Large intestine (tissue), 12 donors: ENCODE measurements around the gene SHISA3. TPM values are rescaled to one million over a fixed set of nuclear protein-coding genes. Genes with fewer than 3 reads are reported as not detected.
A peak's percentile ranks its signal among the peaks of the same experiment; 100 is the strongest.

Source experiments
- DNase-seq, 2 donors: peaks; one replicate each; pipeline versions ENCODE4 v3.0.0 to v3.0.0-alpha.2; 2013
- H3K27ac ChIP-seq: one replicate; pipeline ENCODE4 v1.5.1; 2013; ENCODE audit warnings: low read length
- H3K27me3 ChIP-seq: 2 replicates; pipeline ENCODE4 v1.6.1; 2013; ENCODE audit warnings: low read length; ENCODE audit not compliant: control insufficient read depth, insufficient read depth
- H3K36me3 ChIP-seq: 2 replicates; pipeline ENCODE4 v1.6.1; 2013; ENCODE audit warnings: low read length; ENCODE audit not compliant: control insufficient read depth, insufficient read depth
- H3K4me1 ChIP-seq: one replicate; pipeline ENCODE4 v1.6.1; 2013; ENCODE audit warnings: low read length; ENCODE audit not compliant: control insufficient read depth, insufficient read depth
- H3K4me3 ChIP-seq: one replicate; pipeline ENCODE4 v1.5.1; 2013; ENCODE audit warnings: low read length
- H3K9me3 ChIP-seq: one replicate; pipeline ENCODE4 v1.6.1; 2013; ENCODE audit warnings: mild to moderate bottlenecking, low read depth, low read length, moderate library complexity; ENCODE audit not compliant: control insufficient read depth
- WGBS: methylation state at CpG from one replicate; pipeline ENCODE4 v1.1.5; 2013; ENCODE audit warnings: low lambda C conversion rate; ENCODE audit not compliant: insufficient coverage; 5-methylcytosine and 5-hydroxymethylcytosine counted together
- long read RNA-seq, 11 donors: transcript quantifications; one replicate each; lab custom pipeline, GENCODE V29; 2026
- polyA plus RNA-seq: library from polyadenylated mRNA; unstranded; fragments of 120-200 nt; gene quantifications from one replicate; pipeline ENCODE4 v1.2.1, GENCODE V29; 2013

SHISA3 gene
- 13.2 TPM for polyA plus RNA-seq
- long read RNA-seq, donor 1, transcript SHISA3-201 (2 exons, 1,971 nt) = major isoform, 6 of 6 reads
- long read RNA-seq, donor 1, partial matches to known transcripts = 0 of 6 reads
- long read RNA-seq, donor 1, other reads (novel, unspliced or antisense) = 0 of 6 reads
- long read RNA-seq, donor 2, transcript SHISA3-201 (2 exons, 1,971 nt) = major isoform, 17 of 26 reads
- long read RNA-seq, donor 2, partial matches to known transcripts = 9 of 26 reads
- long read RNA-seq, donor 2, other reads (novel, unspliced or antisense) = 0 of 26 reads
- long read RNA-seq, donor 3, transcript SHISA3-201 (2 exons, 1,971 nt) = major isoform, 22 of 30 reads
- long read RNA-seq, donor 3, partial matches to known transcripts = 8 of 30 reads
- long read RNA-seq, donor 3, other reads (novel, unspliced or antisense) = 0 of 30 reads
- long read RNA-seq, donor 4, partial matches to known transcripts = 0 of 4 reads
- long read RNA-seq, donor 4, other reads (novel, unspliced or antisense) = 0 of 4 reads
- long read RNA-seq, donor 5, transcript SHISA3-201 (2 exons, 1,971 nt) = major isoform, 7 of 7 reads
- long read RNA-seq, donor 5, partial matches to known transcripts = 0 of 7 reads
- long read RNA-seq, donor 5, other reads (novel, unspliced or antisense) = 0 of 7 reads
- long read RNA-seq, donor 6, transcript SHISA3-201 (2 exons, 1,971 nt) = major isoform, 13 of 13 reads
- long read RNA-seq, donor 6, partial matches to known transcripts = 0 of 13 reads
- long read RNA-seq, donor 6, other reads (novel, unspliced or antisense) = 0 of 13 reads
- long read RNA-seq, donor 7, transcript SHISA3-201 (2 exons, 1,971 nt) = major isoform, 7 of 7 reads
- long read RNA-seq, donor 7, partial matches to known transcripts = 0 of 7 reads
- long read RNA-seq, donor 7, other reads (novel, unspliced or antisense) = 0 of 7 reads
- long read RNA-seq, donor 8, transcript SHISA3-201 (2 exons, 1,971 nt) = major isoform, 18 of 18 reads
- long read RNA-seq, donor 8, partial matches to known transcripts = 0 of 18 reads
- long read RNA-seq, donor 8, other reads (novel, unspliced or antisense) = 0 of 18 reads
- long read RNA-seq, donor 9, transcript SHISA3-201 (2 exons, 1,971 nt) = major isoform, 8 of 8 reads
- long read RNA-seq, donor 9, partial matches to known transcripts = 0 of 8 reads
- long read RNA-seq, donor 9, other reads (novel, unspliced or antisense) = 0 of 8 reads
- long read RNA-seq, donor 10, transcript SHISA3-201 (2 exons, 1,971 nt) = major isoform, 15 of 15 reads
- long read RNA-seq, donor 10, partial matches to known transcripts = 0 of 15 reads
- long read RNA-seq, donor 10, other reads (novel, unspliced or antisense) = 0 of 15 reads
- long read RNA-seq, donor 11, transcript SHISA3-201 (2 exons, 1,971 nt) = major isoform, 15 of 15 reads
- long read RNA-seq, donor 11, partial matches to known transcripts = 0 of 15 reads
- long read RNA-seq, donor 11, other reads (novel, unspliced or antisense) = 0 of 15 reads

DNA sequence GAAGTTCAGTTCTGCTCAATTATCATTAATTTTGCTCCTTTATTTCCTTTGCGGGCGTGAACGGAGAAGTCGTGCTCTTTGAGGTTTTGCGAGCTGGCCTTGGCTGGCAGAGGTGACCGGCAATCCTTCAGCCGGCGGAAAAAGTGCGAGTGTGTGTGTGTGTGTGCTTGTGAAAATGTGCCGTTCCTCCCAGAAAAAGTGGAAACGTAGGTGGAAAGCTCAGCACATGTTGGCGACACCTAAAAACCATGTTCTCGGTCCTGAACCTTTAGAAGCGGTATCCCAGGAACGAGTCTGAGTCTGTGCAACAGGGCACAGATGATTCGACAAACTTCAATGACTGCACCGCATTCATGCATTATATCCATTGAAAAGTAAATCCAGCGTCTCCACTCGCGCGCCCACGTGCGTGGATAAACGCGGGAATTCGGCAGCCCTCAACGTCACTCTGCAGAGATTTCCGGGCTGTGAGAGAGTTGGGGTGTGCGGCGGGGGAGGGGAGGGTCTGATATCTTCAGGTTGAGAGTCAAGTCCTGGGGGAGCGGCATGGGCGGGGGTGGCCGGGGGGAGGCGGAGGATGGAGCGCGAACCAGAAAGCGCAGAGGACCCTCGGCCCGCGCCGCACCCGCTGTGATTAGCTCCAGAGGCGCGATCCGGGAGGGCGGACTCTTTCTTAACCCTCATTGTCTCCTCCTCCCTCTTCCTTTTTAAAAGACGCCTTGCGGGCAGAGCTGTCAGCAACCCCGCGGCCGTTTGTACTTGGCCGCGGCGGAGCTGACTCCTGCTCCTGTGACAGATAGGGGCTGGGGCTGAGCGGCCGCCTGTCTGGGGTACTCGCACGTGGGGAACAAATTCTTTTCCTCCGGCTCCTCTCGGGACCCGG lies at the start of gene SHISA3:
Gene SHISA3 (plus strand): TSS at position 737 of the 883 bp plus-strand sequence. CDS start 569 bp downstream, outside the sequence.
- no CpG with 5 or more reads among the region's 61 CpGs for WGBS
- no peaks in the 10 kb centered on the region for H3K36me3 ChIP-seq
- peak in 1 of 2 donors; percentile 56 for DNase-seq
- H3K4me1 ChIP-seq = peaks cover 19% of the 10 kb centered on the region
- peaks cover 6% of the 10 kb centered on the region for H3K9me3 ChIP-seq
- peak within 1 kb of the TSS; percentile 43 for H3K4me3 ChIP-seq
- peaks cover 69% of the 10 kb centered on the region for H3K27me3 ChIP-seq
- peak within 1 kb of the TSS; percentile 45 for H3K27ac ChIP-seq

DNA sequence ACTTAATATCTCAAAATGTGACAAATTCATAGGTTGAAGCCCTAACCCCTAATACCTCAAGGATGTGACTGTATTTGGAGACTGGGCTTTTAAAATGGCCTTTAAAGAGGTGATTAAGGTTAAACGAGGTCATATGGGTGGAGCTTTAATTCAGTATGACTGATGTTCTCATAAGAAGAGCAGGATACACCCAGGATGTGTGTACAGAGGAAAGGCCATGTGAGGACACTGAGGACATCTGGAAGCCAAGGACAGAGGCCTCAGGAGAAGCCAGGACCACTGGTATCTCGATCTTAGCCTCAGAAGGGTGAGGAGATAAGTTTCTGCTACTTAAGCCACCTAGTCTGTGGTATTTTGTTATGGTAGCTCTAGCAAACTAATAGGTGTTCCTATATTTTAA lies 49.0 kb upstream of the SHISA3 start:
- no peaks in the 10 kb centered on the region for H3K4me1 ChIP-seq
- H3K4me3 ChIP-seq = no peak overlapping the region
- DNase-seq = no peak
- no peaks in the 10 kb centered on the region for H3K36me3 ChIP-seq
- H3K27ac ChIP-seq = no peak overlapping the region
- no peaks in the 10 kb centered on the region for H3K27me3 ChIP-seq
- peaks cover 2% of the 10 kb centered on the region for H3K9me3 ChIP-seq
- WGBS = no CpG with 5 or more reads among the region's 2 CpGs

DNA sequence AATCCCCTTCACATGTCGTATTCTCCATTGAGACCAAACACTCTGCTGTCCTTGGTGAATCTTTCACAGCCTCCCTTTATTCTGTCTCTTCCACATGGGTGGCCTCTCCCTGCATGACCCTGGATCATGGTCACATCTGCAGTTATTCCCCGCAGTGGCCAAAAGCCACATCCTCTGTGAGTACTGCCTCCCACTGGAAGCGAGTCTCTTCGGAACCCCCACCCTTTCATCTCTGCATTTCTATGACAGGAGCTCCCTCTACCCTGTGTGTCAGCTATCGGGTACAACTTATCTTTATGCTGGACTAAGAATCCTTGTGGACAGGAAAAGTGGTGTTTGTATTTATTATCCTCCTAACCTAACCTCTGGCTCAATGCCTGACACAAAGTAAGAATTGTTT lies 48.6 kb upstream of the SHISA3 start:
- no peak overlapping the region for H3K27ac ChIP-seq
- no peaks in the 10 kb centered on the region for H3K27me3 ChIP-seq
- no peaks in the 10 kb centered on the region for H3K4me1 ChIP-seq
- H3K4me3 ChIP-seq = no peak overlapping the region
- WGBS = 85% methylated on average over 5 of the region's 5 CpGs
- H3K36me3 ChIP-seq = no peaks in the 10 kb centered on the region
- no peak for DNase-seq
- peaks cover 2% of the 10 kb centered on the region for H3K9me3 ChIP-seq

DNA sequence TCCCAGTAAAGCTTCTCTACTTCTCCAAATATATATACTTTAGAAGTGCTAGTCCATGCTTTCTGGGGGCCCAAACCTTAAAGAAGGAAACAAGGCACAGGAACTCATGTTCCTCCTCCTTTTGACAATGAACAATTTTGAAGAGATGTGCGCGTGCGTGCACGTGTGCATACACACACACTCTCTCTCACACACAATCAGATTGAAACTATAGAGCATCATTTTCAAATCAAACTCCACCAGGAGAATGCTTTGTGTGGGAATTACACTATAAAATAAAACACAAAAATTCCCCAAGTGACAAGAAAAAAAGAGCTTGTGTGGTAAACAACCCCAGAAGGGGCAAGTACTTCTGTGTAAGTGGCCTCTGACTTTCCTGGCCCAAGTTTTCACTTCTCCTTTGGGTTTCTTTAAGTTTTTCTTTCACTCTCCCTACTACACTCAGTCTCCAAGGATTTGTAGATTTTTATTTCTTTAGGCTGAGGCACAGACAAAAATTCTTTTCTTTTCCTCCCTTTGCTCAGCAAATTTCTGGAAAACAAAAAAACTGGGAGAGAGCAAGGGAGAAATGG lies 46.6 kb upstream of the SHISA3 start:
- H3K27me3 ChIP-seq = peaks cover under 1% of the 10 kb centered on the region
- no peak overlapping the region for H3K4me3 ChIP-seq
- no peak for DNase-seq
- no peak overlapping the region for H3K27ac ChIP-seq
- WGBS = no CpG with 5 or more reads among the region's 4 CpGs
- H3K4me1 ChIP-seq = no peaks in the 10 kb centered on the region
- no peaks in the 10 kb centered on the region for H3K36me3 ChIP-seq
- H3K9me3 ChIP-seq = peaks cover 2% of the 10 kb centered on the region

DNA sequence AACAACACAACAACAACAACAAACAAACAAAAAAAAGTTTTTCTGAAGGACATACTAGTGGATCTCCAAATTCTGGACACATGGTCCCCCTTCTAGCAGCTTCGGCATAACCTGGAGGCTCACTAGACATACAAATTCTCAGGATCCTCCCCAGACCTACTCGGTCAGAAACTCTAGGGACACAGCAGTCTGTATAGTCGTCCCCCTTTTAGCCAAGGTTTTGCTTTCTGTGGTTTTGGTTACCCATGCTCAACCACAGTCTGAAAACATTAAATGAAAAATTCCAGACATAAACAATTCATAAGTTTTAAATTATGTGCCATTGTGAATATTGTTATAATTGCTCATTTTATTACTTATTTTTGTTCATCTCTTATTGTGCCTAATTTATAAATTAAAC lies 45.2 kb upstream of the SHISA3 start:
- Histone ChIP-seq H3K4me3 (no peak overlapping the region), H3K9me3 (peaks cover 1% of the 10 kb centered on the region), H3K27ac (no peak overlapping the region), H3K4me1 (no peaks in the 10 kb centered on the region), H3K27me3 (peaks cover 3% of the 10 kb centered on the region), H3K36me3 (no peaks in the 10 kb centered on the region)
- no peak for DNase-seq
- WGBS = no CpG with 5 or more reads among the region's 3 CpGs

DNA sequence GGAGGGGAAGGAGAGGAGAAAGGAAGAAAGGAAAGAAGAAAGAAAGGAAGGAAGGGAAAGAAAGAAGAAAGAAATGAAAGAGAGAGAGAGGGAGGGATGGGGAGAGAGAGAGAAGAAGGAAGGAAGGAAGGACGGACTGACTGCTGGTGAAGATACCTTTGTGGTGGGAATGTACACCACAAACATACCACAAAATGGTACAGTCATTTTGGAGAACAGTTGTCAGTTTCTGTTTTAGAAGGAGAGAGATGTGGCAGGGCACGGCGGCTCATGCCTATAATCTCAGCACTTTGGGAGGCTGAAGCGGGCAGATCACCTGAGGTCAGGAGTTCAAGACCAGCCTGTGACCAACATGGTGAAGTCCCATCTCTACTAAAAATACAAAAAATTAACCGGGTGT lies 40.0 kb upstream of the SHISA3 start:
- WGBS = no CpG with 5 or more reads among the region's 5 CpGs
- no peak overlapping the region for H3K27ac ChIP-seq
- H3K36me3 ChIP-seq = no peaks in the 10 kb centered on the region
- H3K4me3 ChIP-seq = no peak overlapping the region
- no peaks in the 10 kb centered on the region for H3K9me3 ChIP-seq
- no peak for DNase-seq
- H3K27me3 ChIP-seq = peaks cover 3% of the 10 kb centered on the region
- H3K4me1 ChIP-seq = no peaks in the 10 kb centered on the region

DNA sequence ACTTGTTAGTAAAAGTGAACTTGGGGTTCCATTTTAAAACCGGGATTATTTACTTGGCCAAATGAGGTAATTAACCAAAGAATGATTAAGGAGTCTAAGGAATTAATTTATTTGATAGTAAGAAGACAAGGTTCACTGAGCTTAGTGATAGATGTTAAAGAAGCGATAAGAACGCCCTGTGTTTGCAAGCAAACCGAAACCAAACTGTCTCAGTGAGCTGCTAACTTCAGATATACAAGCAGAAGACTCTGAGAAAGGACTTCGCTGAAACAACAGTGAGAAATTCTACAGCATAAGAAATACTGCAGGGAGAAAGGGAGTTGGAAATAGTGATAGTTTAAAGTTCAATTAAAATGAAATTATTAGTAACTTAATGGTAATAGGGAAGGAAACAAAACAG lies 37.6 kb upstream of the SHISA3 start:
- peak in 1 of 2 donors; percentile 24 for DNase-seq
- 24% methylated on average over 4 of the region's 5 CpGs for WGBS
- Histone ChIP-seq H3K36me3 (no peaks in the 10 kb centered on the region), H3K4me1 (no peaks in the 10 kb centered on the region), H3K4me3 (no peak overlapping the region), H3K27ac (no peak overlapping the region), H3K27me3 (peaks cover 6% of the 10 kb centered on the region), H3K9me3 (no peaks in the 10 kb centered on the region)

DNA sequence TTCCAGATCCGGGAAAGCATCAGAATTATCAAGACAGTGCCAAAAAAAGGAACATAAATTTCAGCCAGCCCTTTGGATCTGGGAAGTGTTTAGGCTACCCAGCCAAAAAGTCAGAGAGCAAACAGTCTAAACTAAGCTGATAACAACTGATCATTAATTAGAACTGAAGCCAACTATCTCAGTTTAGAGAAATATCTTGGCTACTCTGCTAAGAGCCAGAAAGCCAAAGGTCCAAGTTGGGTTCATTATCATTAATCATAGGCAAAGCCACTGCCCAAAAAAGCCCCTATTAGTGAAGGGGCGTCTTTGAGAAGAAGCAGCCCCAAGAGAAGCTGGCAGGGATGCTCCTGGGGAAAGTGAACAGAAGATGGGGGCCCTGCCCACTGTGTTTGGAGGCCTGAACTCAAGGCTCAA lies 37.0 kb upstream of the SHISA3 start:
- WGBS = no CpG with 5 or more reads among the region's 2 CpGs
- no peak overlapping the region for H3K4me3 ChIP-seq
- H3K36me3 ChIP-seq = no peaks in the 10 kb centered on the region
- H3K27me3 ChIP-seq = peaks cover 6% of the 10 kb centered on the region
- DNase-seq = peak in 1 of 2 donors; percentile 9
- H3K9me3 ChIP-seq = no peaks in the 10 kb centered on the region
- H3K4me1 ChIP-seq = no peaks in the 10 kb centered on the region
- H3K27ac ChIP-seq = no peak overlapping the region

DNA sequence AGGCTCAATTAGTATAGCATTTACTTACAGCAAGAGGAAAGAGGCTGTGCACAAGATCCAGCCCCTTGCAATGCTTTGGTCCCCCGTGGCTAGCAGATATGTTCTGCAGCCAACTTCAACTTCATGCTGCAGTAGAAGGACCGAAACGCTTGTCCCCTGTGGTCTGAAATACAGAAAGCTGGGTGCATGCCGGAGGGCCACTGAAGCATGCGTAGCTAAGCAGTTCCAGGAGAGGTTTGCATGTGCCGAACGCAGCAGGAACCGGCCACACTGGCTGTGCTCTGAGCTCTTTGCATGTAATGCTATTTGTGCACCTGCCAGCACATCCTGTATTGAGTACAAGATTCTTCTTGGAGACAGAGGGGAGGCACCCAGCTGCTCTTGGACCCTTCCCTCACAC lies 35.8 kb upstream of the SHISA3 start:
- no CpG with 5 or more reads among the region's 8 CpGs for WGBS
- peaks cover 3% of the 10 kb centered on the region for H3K27me3 ChIP-seq
- DNase-seq = no peak
- H3K4me1 ChIP-seq = no peaks in the 10 kb centered on the region
- H3K9me3 ChIP-seq = no peaks in the 10 kb centered on the region
- H3K36me3 ChIP-seq = no peaks in the 10 kb centered on the region
- H3K4me3 ChIP-seq = no peak overlapping the region
- no peak overlapping the region for H3K27ac ChIP-seq
